B cell (primary cell): ENCODE data around the gene NAT8. TPM values are rescaled to one million over a fixed set of nuclear protein-coding genes. Genes with fewer than 3 reads are reported as not detected.
"Not testable (repeated sequence)": the region's sequence is repeated elsewhere in the genome, so short reads cannot be mapped to it uniquely, and the experiment has no call there.

ENCODE experiments used
- ATAC-seq: fragments of 200-7000 bp; cut with Tn5 transposase; one replicate; pipeline ENCODE4 v1.10.0; 2021; ENCODE audit warnings: low read depth, mild to moderate bottlenecking, moderate number of reproducible peaks, moderate library complexity
- CTCF ChIA-PET: fragments of 350-600 bp; sonication (Branson Sonifier 250); formaldehyde crosslinking; loops from one replicate; lab custom pipeline; 2021; ENCODE audit warnings: antibody characterized with exemption, inconsistent platforms; lab: Charles Lee
- POLR2A ChIA-PET: fragments of 350-600 bp; sonication (Branson Sonifier 250); formaldehyde crosslinking; loops from one replicate; lab custom pipeline; 2021; ENCODE audit warnings: antibody characterized with exemption; lab: Charles Lee
- DNase-seq: peaks from one replicate; pipeline ENCODE4 v3.0.0; 2013
- H2AFZ ChIP-seq: 2 replicates; pipeline ENCODE4 v1.6.1; 2012; ENCODE audit warnings: mild to moderate bottlenecking, low read depth, low read length; ENCODE audit not compliant: insufficient read depth, poor library complexity, severe bottlenecking
- H3K27ac ChIP-seq, 2 donors: 1 replicate in 1 of 2; 2 replicates in 1 of 2; pipeline ENCODE4 v1.5.1; 2012 to 2013; ENCODE audit warnings: low read length in 2 of 2, mild to moderate bottlenecking in 2 of 2, moderate library complexity in 1 of 2
- H3K27me3 ChIP-seq, 4 experiments: fragments of 200-600 bp in 1 of 4; sonication (generic) in 1 of 4; replicated peaks in 1 of 4; 1 replicate in 2 of 4; 2 replicates in 2 of 4; pipeline versions ENCODE4 v1.6.1 to v1.7.0; 2013 to 2016; ENCODE audit warnings: low read length in 3 of 4, mild to moderate bottlenecking in 2 of 4, mixed read lengths in 1 of 4, moderate library complexity in 1 of 4; ENCODE audit not compliant: insufficient read depth in 4 of 4, control insufficient read depth in 3 of 4; ENCODE audit errors: control extremely low read depth in 1 of 4
- H3K36me3 ChIP-seq, 2 experiments: replicated peaks in 1 of 2; 1 replicate in 1 of 2; 2 replicates in 1 of 2; pipeline versions ENCODE4 v1.6.1 to v1.7.1; 2013; ENCODE audit warnings: low read length in 1 of 2; ENCODE audit not compliant: insufficient read depth in 2 of 2, control insufficient read depth in 1 of 2; ENCODE audit errors: control extremely low read depth in 1 of 2, extremely low read depth in 1 of 2
- H3K4me1 ChIP-seq, 2 donors: fragments of 200-600 bp in 1 of 2; sonication (generic) in 1 of 2; 1 replicate in 1 of 2; 2 replicates in 1 of 2; pipeline versions ENCODE4 v1.5.1 to v1.6.1; 2013 to 2017; ENCODE audit warnings: low read length in 2 of 2; ENCODE audit not compliant: control insufficient read depth in 2 of 2, insufficient read depth in 2 of 2
- H3K4me2 ChIP-seq: replicated peaks from 2 replicates; pipeline ENCODE3; 2012; ENCODE audit warnings: mild to moderate bottlenecking, low read depth, low read length; ENCODE audit not compliant: poor library complexity, severe bottlenecking
- H3K4me3 ChIP-seq, 5 experiments: fragments of 200-600 bp in 1 of 5; sonication (generic) in 1 of 5; 1 replicate in 3 of 5; 2 replicates in 2 of 5; pipeline versions ENCODE4 v1.5.1 to v1.7.0; 2011 to 2016; ENCODE audit warnings: low read length in 4 of 5, mild to moderate bottlenecking in 4 of 5, low read depth in 2 of 5, control low read depth in 1 of 5, moderate library complexity in 1 of 5; ENCODE audit not compliant: insufficient read depth in 1 of 5; ENCODE audit errors: control extremely low read depth in 1 of 5, extremely low read depth in 1 of 5
- H3K79me2 ChIP-seq: fragments of 200-600 bp; sonication (generic); one replicate; pipeline ENCODE4 v1.6.0; 2016; ENCODE audit warnings: low read length; ENCODE audit not compliant: control insufficient read depth, insufficient read depth
- H3K9ac ChIP-seq: fragments of 200-600 bp; sonication (generic); 2 replicates; pipeline ENCODE4 v1.6.1; 2017; ENCODE audit warnings: mild to moderate bottlenecking, low read length, moderate library complexity
- H3K9me3 ChIP-seq, 3 donors: one replicate each; pipeline versions ENCODE4 v1.6.1 to v1.7.1; 2013; ENCODE audit warnings: low read length in 2 of 3; ENCODE audit not compliant: control insufficient read depth in 2 of 3, insufficient read depth in 1 of 3; ENCODE audit errors: control extremely low read depth in 1 of 3
- H4K20me1 ChIP-seq: 2 replicates; pipeline ENCODE4 v1.6.0; 2012; ENCODE audit warnings: mild to moderate bottlenecking, low read length; ENCODE audit not compliant: insufficient read depth, control insufficient read depth, poor library complexity, severe bottlenecking
- H3K27ac Mint-ChIP-seq: one replicate; pipeline ENCODE4 v1.8.0; 2021; ENCODE audit warnings: mixed read lengths
- H3K27me3 Mint-ChIP-seq: one replicate; pipeline ENCODE4 v1.8.0; 2021; ENCODE audit warnings: mixed read lengths
- H3K4me1 Mint-ChIP-seq: one replicate; pipeline ENCODE4 v1.8.0; 2021; ENCODE audit warnings: mixed read lengths
- H3K4me3 Mint-ChIP-seq: one replicate; pipeline ENCODE4 v1.8.0; 2021; ENCODE audit warnings: mixed read lengths
- H3K9me3 Mint-ChIP-seq: one replicate; pipeline ENCODE4 v1.8.0; 2022; ENCODE audit warnings: mixed read lengths; ENCODE audit not compliant: insufficient read depth
- WGBS: methylation state at CpG from one replicate; pipeline ENCODE4 v1.1.5; 2013; ENCODE audit warnings: missing lambda C conversion rate; ENCODE audit not compliant: insufficient coverage; 5-methylcytosine and 5-hydroxymethylcytosine counted together
- intact Hi-C: fragments of 100-400 bp; cut with micrococcal nuclease; formaldehyde crosslinking; loops from one replicate; pipeline ENCODE4 v1.10.0; 2022
- polyA plus RNA-seq: library from polyadenylated mRNA; depleted of rRNA; stranded (reverse); fragments of >200 nt; gene quantifications from 2 replicates; pipeline ENCODE4 v1.2.3, GENCODE V29; 2012
- total RNA-seq, 2 donors: library from RNA; stranded (reverse); fragments of 120-200 nt in 1 of 2; gene quantifications; 1 replicate in 1 of 2; 2 replicates in 1 of 2; pipeline versions ENCODE4 v1.2.3 to v1.2.4, GENCODE V29; 2013 to 2022
- TF ChIP-seq, protein P1 (sequence below): fragments of 200-600 bp; IDR thresholded peaks from one replicate; pipeline ENCODE4 v1.8.0; 2022; ENCODE audit warnings: antibody characterized with exemption, mild to moderate bottlenecking

NAT8 gene
- total and polyA plus RNA-seq, 2 donors (not counting 1 experiment from before 2014, with no cell fraction given), result not detected

DNA sequence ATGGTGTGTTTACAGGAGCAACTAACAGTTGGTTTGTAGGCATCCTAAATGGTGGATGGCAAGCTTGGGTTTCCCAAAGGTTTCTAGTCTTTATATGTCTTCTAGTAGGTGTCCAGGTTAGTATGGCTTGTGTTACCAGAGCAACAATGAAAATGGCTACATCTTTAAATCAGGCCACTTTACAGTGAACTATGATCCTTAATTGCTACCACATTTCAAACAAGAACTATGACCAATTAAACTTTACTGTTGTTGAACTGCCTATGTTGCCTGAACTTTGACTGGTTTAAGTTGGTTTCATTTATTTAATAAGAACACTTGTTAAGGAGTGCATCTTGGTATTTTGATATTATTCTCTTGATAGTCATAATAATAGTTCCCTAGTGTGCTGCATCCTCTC lies 5.2 kb downstream of the NAT8 start:
- CTCF ChIA-PET, result interaction anchor here (1.4 kb wide), 1 partner anchor 14 kb away, joined by 4 read pairs; no protein-coding TSS in a partner anchor
- POLR2A ChIA-PET, H3K4me3 Mint-ChIP-seq, H3K4me3 ChIP-seq, H3K27ac ChIP-seq, H2AFZ ChIP-seq, intact Hi-C loops, H3K4me1 ChIP-seq, H4K20me1 ChIP-seq, H3K79me2 ChIP-seq, H3K27me3 ChIP-seq, H3K36me3 ChIP-seq, H3K4me1 Mint-ChIP-seq, DNase-seq, H3K27ac Mint-ChIP-seq, H3K27me3 Mint-ChIP-seq, H3K9ac ChIP-seq, H3K4me2 ChIP-seq, ATAC-seq, H3K9me3 Mint-ChIP-seq: not testable (repeated sequence)
- H3K9me3 ChIP-seq, result peaks cover 0 to 10% (median 3%) of the 10 kb centered on the region in 3 donors

DNA sequence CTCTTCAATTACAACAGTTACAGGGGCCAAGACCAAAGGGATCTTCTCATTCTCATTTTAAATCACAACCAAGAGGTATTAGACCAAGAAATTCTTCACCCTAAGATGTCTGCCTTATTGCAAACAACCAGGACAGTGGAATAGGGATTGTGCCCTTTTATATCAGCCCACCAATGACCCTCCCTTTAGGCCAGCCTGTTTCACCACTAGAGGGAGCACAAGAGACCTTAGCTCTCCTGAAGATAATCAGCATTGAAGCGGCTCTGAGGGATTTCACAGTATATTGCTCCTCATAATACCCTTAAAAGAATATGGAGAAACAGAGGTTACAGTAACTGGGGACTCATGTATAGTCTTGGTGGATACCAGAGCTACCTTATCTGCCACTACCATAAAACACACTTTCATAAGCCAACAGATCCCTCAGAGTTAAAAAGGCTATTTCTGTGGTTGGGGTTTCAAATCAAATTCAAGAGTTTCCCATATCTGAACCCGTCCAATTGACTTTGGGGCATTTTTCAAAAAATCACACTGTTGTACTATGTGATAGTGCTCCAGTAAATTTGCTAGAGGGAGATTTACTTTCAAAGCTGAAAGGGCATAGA lies 11.5 kb downstream of the NAT8 start:
- H3K27ac Mint-ChIP-seq, H3K4me1 ChIP-seq, H3K9me3 Mint-ChIP-seq, H3K9ac ChIP-seq, H4K20me1 ChIP-seq, POLR2A ChIA-PET, H3K4me3 ChIP-seq, CTCF ChIA-PET, intact Hi-C loops, H2AFZ ChIP-seq, H3K4me2 ChIP-seq, H3K27ac ChIP-seq, H3K27me3 ChIP-seq, H3K36me3 ChIP-seq, H3K4me1 Mint-ChIP-seq, H3K4me3 Mint-ChIP-seq, H3K79me2 ChIP-seq, H3K9me3 ChIP-seq: not testable (repeated sequence)
- WGBS, result no CpG with 5 or more reads among the region's 2 CpGs
- TF ChIP-seq, protein P1, sequence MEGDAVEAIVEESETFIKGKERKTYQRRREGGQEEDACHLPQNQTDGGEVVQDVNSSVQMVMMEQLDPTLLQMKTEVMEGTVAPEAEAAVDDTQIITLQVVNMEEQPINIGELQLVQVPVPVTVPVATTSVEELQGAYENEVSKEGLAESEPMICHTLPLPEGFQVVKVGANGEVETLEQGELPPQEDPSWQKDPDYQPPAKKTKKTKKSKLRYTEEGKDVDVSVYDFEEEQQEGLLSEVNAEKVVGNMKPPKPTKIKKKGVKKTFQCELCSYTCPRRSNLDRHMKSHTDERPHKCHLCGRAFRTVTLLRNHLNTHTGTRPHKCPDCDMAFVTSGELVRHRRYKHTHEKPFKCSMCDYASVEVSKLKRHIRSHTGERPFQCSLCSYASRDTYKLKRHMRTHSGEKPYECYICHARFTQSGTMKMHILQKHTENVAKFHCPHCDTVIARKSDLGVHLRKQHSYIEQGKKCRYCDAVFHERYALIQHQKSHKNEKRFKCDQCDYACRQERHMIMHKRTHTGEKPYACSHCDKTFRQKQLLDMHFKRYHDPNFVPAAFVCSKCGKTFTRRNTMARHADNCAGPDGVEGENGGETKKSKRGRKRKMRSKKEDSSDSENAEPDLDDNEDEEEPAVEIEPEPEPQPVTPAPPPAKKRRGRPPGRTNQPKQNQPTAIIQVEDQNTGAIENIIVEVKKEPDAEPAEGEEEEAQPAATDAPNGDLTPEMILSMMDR, result peak; percentile 68
- peaks cover 13% of the 10 kb centered on the region for H3K27me3 Mint-ChIP-seq
- ATAC-seq (peak; percentile 60), DNase-seq (peak; percentile 24)

DNA sequence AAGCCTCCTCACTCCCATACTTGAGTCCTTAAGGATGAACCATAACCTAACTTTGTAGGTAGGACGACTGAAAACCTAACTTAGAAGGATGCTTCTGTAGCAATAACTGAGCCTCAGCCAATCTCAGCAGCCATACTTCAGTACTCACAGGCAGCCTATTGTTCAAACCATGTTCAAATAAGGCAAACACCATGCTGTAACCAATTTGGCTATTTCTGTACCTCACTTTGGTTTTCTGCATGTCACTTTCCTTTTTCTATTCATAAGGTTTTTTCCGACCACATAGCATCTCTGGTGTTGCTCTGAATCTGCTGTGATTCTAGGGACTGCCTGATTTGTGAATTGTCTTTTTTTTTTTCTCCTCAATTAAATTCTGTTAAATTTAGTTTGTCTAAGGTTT lies 13.7 kb downstream of the NAT8 start:
- H2AFZ ChIP-seq, H3K36me3 ChIP-seq, H3K27ac Mint-ChIP-seq, H3K4me2 ChIP-seq, CTCF ChIA-PET, H3K27me3 ChIP-seq, POLR2A ChIA-PET, H3K4me3 ChIP-seq, H4K20me1 ChIP-seq, H3K9ac ChIP-seq, DNase-seq, H3K4me1 Mint-ChIP-seq, H3K27ac ChIP-seq, intact Hi-C loops, ATAC-seq, H3K4me3 Mint-ChIP-seq, H3K4me1 ChIP-seq, H3K9me3 Mint-ChIP-seq, H3K79me2 ChIP-seq, H3K9me3 ChIP-seq: not testable (repeated sequence)
- H3K27me3 Mint-ChIP-seq, result peaks cover 13% of the 10 kb centered on the region
- WGBS, result 80% methylated on average over 1 of the region's 2 CpGs
